ENCODE measurements around the gene SLC25A25.
"Not testable (repeated sequence)": the region's sequence is repeated elsewhere in the genome, so short reads cannot be mapped to it uniquely, and the experiment has no call there.

The SLC25A25 gene

DNA sequence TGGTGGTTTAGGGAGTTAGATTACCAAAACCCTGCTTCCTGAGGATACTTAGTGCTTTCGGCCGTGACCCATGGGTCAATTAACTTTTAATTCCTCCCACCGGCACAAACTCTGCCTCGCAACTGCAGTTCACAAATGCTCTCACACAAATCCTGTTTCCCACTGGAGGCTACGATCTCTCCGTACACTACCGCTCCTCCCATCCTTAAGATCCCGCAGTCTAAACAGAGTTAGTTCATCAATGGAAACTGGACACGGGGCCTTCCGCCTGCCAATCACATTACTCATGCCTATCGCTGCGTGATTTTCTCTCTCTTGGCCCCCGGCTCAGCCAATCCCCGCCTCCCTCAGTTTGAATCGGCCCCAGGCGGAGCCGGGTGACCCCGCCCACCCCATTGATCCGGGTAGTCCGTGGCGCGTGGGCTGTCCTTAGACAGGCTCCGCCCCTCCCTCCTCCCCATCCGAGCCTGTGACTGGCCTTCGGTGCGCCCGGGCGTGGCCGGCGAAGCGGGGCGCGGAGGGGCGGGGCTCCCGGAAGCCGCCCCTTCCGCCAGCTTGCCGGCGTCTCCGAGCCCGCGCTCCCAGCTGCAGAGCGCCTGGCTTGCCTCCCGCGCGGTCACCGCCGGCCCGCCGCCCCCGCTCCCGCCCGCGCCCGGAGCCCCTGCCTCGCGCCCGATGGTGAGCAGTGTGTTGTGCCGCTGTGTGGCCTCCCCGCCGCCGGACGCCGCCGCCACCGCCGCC lies at the start of gene SLC25A25:
Gene SLC25A25, plus strand, starts transcription at position 588 of the 741 bp plus-strand sequence. Its CDS starts 88 bp downstream, at position 676.
- peak within 1 kb of the TSS; percentile 66 to 97 (median 94) for H3K4me3 ChIP-seq

GRCh38 chr9:128020692-128021091 lies 47.3 kb upstream of the SLC25A25 start:
- Histone ChIP-seq H3K4me3 (no peak overlapping the region), H3K27ac (peak overlapping the region in 2 of 21 experiments; percentile 10 to 20)

More for the DNA sequence above, at the start of gene SLC25A25:
- peak within 1 kb of the TSS; percentile 84 to 99 (median 96) for H3K27ac ChIP-seq

- Histone ChIP-seq H3K4me3 (no peak overlapping the region), H3K27ac (peak overlapping the region in 2 of 21 experiments; percentile 10 to 67)
Observed at GRCh38 chr9:128021098-128021497, 46.9 kb upstream of the SLC25A25 start.

- H3K27ac ChIP-seq: peak overlapping the region in 3 of 21 experiments; percentile 27 to 67 (median 45)
- no peak overlapping the region for H3K4me3 ChIP-seq
Observed at GRCh38 chr9:128022886-128023285, 45.1 kb upstream of the SLC25A25 start.

DNA sequence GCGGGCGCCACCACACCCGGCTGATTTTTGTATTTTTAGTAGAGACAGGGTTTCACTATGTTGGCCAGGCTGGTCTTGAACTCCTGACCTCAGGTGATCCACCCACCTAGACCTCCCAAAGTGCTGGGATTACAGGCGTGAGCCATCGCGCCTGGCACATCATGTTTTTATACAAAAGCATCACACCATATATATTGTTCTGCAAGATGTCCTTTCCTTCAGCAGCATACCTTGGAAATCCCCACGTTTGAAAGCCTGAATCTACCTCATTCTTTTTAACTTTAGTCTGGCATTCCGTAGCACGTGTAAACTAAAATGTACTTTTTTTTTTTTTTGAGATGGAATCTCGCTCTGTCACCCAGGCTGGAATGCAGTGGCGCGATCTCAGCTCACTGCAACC lies 44.4 kb upstream of the SLC25A25 start:
- H3K4me3 ChIP-seq: not testable (repeated sequence)
- H3K27ac ChIP-seq: peak overlapping the region in 1 of 21 experiments; percentile 67

DNA sequence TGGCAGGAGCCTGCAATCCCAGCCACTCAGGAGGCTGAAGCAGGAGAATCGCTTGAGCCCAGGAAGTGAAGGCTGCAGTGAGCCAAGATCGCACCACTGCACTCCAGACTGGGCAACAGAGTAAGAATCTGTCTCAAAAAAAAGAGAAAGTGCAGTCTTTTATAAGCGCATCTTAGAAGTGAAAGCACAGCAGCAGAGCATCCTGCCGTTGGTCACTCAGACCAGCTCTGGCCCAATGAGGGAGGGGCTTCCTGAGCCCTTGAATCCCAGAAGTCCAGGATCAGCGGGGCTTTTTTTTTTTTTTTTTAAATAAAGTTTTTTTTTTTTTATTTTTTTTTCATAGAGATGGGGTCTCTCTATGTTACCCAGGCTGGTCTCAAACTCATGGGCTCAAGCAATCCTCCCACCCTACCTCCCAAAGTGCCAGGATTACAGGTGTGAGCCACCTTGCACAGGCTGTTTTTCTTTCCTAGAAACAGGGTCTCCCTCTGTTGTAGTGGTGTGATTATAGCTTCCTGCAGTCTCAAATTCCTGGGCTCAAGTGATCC lies 43.2 kb upstream of the SLC25A25 start:
- peak overlapping the region in 9 of 21 experiments; percentile 15 to 95 (median 80) for H3K27ac ChIP-seq
- no peak overlapping the region for H3K4me3 ChIP-seq

- peak overlapping the region in 14 of 21 experiments; percentile 4 to 95 (median 56) for H3K27ac ChIP-seq
- no peak overlapping the region for H3K4me3 ChIP-seq
Observed at GRCh38 chr9:128025736-128026135, 42.3 kb upstream of the SLC25A25 start.

GRCh38 chr9:128026255-128026772 lies 41.7 kb upstream of the SLC25A25 start:
- peak overlapping the region in 18 of 21 experiments; percentile 5 to 95 (median 68) for H3K27ac ChIP-seq

DNA sequence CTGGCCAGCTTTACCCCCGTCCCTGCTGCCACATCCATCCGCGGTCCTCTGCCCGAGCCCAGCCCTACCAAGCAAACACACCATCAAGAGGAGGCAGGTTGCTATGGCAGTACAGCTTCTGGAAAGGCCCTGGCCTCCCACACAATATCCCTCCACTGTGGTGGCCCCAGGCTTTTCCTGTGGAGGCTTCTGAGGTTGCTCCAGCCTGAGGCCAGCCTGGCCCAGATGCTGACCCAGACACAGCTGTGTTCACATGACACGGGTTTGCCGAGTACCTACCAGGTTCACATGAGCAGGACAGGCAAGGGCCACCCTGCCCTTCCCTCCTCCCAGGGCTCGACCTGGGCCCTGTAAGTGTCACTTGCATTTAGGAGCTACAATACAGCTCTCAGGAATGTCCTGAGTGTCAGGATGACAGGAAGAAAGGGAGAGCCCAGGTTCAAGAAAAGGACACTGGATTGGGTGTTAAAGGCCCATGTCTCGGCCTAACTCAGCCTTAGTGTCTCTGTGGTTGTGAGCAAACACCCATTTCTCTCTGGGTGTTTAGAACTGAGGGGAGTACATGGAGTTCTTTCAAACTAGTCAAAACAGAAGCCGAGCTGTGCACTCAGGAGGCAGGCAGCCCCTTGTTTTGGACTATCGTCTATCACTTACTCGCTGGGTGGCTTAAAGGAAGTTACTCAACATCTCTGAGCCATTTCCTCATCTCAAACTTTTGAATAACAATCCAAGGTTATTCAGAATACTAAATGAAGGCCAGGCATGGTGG lies 41.1 kb upstream of the SLC25A25 start:
- H3K27ac ChIP-seq: peak overlapping the region in 19 of 21 experiments; percentile 5 to 95 (median 67)

More at GRCh38 chr9:128026255-128026772, 41.7 kb upstream of the SLC25A25 start:
- H3K4me3 ChIP-seq: no peak overlapping the region

DNA sequence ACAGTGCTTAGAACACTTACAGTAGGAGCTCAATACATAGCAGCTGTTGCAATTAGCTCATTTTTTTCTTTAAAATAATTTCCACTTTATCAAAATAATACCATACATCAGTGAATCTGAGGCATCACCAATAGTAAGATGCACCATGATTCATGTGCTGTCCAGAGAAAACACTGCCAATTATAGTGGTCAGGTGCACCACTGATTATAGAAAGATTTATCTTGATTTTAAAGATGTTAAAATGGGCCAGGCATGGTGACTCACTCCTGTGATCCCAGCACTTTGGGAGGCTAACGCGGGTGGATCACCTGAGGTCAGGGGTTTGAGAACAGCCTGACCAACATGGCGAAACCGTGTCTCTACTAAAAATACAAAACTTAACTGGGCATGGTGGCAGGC lies 40.3 kb upstream of the SLC25A25 start:
- Histone ChIP-seq H3K27ac (peak overlapping the region in 12 of 21 experiments; percentile 8 to 95 (median 68)), H3K4me3 (no peak overlapping the region)

More for the DNA sequence above, 41.1 kb upstream of the SLC25A25 start:
- no peak overlapping the region for H3K4me3 ChIP-seq

DNA sequence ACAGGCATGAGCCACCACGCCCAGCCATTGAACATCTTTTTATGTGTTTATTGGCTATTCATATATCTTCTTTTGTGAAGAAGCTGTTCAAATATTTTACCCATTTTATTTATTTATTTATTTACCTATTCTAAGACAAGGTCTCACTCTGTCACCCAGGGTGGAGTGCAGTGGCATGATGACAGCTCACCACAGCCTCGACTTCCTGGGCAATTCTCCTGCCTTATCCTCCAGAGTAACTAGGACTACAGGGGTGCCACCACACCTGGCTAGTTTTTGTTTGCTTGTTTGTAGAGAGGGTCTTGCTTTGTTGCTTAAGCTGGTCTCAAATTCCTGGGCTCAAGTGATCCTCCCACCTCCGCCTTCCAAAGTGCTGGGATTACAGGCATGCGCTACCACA lies 34.4 kb upstream of the SLC25A25 start:
- Histone ChIP-seq H3K4me3 (no peak overlapping the region), H3K27ac (peak overlapping the region in 5 of 21 experiments; percentile 27 to 74 (median 44))

DNA sequence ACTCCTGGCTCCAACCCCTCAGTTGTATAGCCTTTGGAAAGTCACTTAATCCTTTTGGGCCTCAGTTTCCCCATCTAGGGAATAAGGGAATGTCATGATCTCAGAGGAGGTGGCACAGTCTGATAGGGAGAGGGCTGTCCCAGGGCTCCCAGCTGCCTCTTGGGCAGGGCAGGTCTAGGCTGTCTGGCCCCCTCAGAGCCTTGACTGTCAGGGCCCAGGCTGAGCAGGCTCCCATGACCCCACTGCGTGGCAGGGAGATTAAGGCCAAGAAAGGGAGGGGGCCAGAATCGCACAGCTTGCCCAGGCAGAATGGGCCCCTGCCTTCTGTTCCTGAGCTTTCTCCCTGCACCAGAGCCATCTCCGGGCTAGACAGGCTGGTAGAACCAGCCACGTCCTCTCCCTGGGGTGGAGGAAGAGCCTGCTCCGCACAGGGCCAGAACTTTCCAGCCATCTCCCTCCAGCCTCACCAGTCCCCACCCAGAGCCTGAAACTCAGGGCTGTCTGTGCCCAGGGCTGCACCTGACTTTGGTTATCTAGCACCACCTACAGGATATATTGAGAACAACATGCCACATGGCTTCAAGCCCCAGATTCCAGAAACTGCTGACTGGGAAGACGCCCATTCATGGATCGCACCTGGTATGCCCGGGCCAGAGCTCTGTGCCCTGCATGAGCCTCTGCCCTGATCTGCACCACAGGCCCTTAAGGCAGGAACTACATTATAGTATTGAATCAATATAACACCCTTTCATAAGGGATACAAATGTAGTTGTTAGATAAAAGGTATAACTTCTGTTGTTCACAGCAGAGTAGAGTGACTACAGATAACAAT lies 33.0 kb upstream of the SLC25A25 start:
- H3K4me3 ChIP-seq: no peak overlapping the region
- peak overlapping the region in 14 of 21 experiments; percentile 19 to 79 (median 58) for H3K27ac ChIP-seq

DNA sequence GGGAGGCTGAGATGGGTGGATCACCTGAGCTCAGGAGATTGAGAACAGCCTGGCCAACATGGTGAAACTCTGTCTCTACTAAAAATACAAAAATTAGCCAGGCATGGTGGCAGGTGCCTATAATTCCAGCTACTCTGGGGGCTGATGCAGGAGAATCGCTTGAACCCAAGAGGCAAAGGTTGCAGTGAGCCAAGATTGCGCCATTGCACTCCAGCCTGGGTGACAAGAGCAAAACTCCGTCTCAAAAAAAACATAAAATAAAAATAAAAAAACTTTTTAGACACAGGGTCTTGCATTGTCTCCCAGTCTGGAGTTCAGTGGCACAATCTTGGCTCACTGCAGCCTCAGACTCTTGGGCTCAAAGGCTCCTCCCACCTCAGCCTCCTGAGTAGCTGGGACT lies 31.5 kb upstream of the SLC25A25 start:
- not testable (repeated sequence) for H3K4me3 ChIP-seq

GRCh38 chr9:128040783-128041182 lies 27.2 kb upstream of the SLC25A25 start:
- not testable (repeated sequence) for H3K27ac ChIP-seq, H3K4me3 ChIP-seq

More for the DNA sequence above, 31.5 kb upstream of the SLC25A25 start:
- not testable (repeated sequence) for H3K27ac ChIP-seq

- no peak overlapping the region for H3K4me3 ChIP-seq
- no peak overlapping the region for H3K27ac ChIP-seq
Observed at GRCh38 chr9:128042043-128042442, 26.0 kb upstream of the SLC25A25 start.

GRCh38 chr9:128043467-128043868 lies 24.6 kb upstream of the SLC25A25 start:
- Histone ChIP-seq H3K27ac (no peak overlapping the region), H3K4me3 (no peak overlapping the region)

GRCh38 chr9:128045409-128045808 lies 22.6 kb upstream of the SLC25A25 start:
- not testable (repeated sequence) for H3K27ac ChIP-seq, H3K4me3 ChIP-seq

DNA sequence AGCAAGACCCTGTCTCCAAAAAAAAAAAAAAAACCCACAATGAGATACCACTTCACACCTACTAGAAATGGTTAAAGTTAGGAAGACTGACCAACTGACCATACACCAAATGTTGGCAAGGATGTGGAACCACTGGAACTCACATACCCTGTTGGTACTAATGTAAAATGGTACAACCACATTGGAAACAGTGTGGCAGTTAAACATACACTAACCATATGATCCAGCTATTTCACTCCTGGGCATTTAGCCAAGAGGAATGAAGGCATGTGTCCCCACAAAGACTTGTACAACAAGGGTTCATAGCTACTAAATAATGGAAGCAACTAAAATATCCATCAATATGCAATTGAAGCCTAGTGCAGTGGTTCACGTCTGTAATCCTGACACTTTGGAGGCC lies 22.2 kb upstream of the SLC25A25 start:
- Histone ChIP-seq H3K27ac (no peak overlapping the region), H3K4me3 (no peak overlapping the region)

DNA sequence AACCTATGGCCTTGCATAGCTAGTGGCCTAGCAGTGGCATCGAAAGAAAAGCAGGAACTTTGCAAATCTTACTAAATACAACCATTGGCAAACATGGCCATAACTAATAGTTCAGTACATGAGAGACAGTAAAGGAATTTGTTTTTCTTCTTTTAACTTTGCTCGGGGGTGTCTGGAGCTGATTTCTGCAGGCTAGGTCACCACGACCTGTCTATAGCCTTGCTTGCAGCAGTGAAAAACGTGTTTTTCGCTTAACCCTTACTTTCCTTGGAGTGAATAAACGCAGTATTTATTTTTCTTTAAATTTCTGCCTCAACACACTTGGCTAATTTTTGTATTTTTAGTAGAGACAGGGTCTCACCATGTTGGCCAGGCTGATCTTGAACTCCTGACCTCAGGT lies 20.8 kb upstream of the SLC25A25 start:
- no peak overlapping the region for H3K4me3 ChIP-seq
- H3K27ac ChIP-seq: no peak overlapping the region
